ENCODE data around the gene ABCA12. TPM values are rescaled to one million over a fixed set of nuclear protein-coding genes. Genes with fewer than 3 reads are reported as not detected.

Gene ABCA12
- total RNA-seq, 4 donors from 2014 or later, result 0.16 to 0.25 TPM; not detected in 2

DNA sequence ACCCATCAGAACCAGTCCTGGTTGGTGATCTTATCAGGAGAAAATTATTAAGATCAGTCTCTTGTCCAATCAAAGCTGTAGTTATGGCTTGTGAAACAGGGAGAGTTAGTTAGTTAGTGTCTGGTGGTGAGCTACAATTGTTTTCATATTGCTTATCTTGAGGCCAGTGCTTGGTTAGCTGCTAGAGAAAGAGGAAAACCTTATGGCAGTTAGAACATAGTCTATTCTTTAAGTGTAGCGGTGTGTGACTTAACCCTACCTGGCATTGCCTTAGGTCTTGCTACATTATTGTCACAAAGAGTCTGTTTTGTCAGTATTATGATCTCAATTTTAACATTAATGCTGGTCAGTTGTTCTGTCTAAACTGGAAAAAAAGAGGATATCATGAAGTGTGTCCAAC, 11.5 kb upstream of the ABCA12 start:
- 100% methylated on average over 1 of the region's 1 CpG for WGBS, 2 donors (ENCODE audit: low coverage in 1 of 2)
- TF ChIP-seq POLR2AphosphoS5 (IDR thresholded peaks at IDR 0.05) (no peak), EP300 (IDR thresholded peaks at IDR 0.05) (no peak), POLR2A (IDR thresholded peaks at IDR 0.05) (no peak)
- TF ChIP-seq, protein P1, sequence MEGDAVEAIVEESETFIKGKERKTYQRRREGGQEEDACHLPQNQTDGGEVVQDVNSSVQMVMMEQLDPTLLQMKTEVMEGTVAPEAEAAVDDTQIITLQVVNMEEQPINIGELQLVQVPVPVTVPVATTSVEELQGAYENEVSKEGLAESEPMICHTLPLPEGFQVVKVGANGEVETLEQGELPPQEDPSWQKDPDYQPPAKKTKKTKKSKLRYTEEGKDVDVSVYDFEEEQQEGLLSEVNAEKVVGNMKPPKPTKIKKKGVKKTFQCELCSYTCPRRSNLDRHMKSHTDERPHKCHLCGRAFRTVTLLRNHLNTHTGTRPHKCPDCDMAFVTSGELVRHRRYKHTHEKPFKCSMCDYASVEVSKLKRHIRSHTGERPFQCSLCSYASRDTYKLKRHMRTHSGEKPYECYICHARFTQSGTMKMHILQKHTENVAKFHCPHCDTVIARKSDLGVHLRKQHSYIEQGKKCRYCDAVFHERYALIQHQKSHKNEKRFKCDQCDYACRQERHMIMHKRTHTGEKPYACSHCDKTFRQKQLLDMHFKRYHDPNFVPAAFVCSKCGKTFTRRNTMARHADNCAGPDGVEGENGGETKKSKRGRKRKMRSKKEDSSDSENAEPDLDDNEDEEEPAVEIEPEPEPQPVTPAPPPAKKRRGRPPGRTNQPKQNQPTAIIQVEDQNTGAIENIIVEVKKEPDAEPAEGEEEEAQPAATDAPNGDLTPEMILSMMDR (IDR thresholded peaks at IDR 0.05), result no peak
- H3K4me3 ChIP-seq, result no peak overlapping the region
- H3K27me3 ChIP-seq, result no peaks in the 10 kb centered on the region
- no peaks in the 10 kb centered on the region for H3K36me3 ChIP-seq
- H3K27ac ChIP-seq, result no peak overlapping the region
- no peaks in the 10 kb centered on the region for H3K4me1 ChIP-seq
- ATAC-seq, result no peak
- H3K9me3 ChIP-seq, result no peaks in the 10 kb centered on the region

DNA sequence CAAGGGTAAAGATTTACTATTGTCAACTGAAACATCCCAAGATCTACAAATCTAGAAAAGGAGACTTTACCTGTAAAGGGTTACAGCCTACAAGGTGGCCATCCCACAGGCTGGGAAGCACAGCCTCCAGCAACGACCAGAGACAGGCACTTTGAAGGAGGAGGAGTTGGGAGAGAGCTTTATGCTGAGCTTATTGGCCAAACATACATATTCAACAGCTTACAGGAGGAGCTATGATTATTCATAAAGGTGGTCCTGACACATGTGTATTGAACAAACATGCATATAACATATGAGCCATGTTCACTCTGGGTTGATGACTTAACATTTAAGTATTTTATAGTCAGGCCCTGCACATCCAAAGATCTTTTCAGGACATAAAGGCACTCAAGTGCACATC, 11.1 kb upstream of the ABCA12 start:
- WGBS, 2 donors (ENCODE audit: low coverage in 1 of 2), result 0 to 25% methylated on average over 1 of the region's 1 CpG
- Histone ChIP-seq H3K27ac (no peak overlapping the region), H3K4me1 (no peaks in the 10 kb centered on the region), H3K9me3 (no peaks in the 10 kb centered on the region), H3K4me3 (no peak overlapping the region), H3K36me3 (no peaks in the 10 kb centered on the region), H3K27me3 (no peaks in the 10 kb centered on the region)
- TF ChIP-seq, protein P1 (IDR thresholded peaks at IDR 0.05), result no peak
- TF ChIP-seq POLR2AphosphoS5 (IDR thresholded peaks at IDR 0.05), result no peak
- no peak for TF ChIP-seq EP300 (IDR thresholded peaks at IDR 0.05)
- TF ChIP-seq POLR2A (IDR thresholded peaks at IDR 0.05), result no peak
- ATAC-seq, result no peak

DNA sequence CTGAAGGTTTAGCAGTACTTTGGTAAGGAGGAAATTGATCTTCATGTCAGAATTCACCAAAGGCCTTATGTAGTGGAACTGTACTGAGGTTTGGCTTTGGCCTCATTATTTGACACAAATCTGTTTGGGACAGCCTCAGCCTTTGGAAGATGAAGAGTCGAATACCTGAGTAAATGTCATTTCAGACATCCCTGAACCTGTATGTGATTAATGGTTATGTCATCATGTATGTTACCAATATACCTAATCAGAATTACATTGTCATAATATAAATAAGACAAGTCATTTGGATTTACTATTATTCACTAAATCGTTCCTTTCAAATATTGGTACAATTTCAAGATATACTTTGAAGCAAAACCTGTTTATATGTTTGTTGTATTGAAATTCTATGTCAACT, 10.6 kb upstream of the ABCA12 start:
- 85 to 91% methylated on average over 2 of the region's 2 CpGs for WGBS, 2 donors (ENCODE audit: low coverage in 1 of 2)
- H3K27me3 ChIP-seq, result no peaks in the 10 kb centered on the region
- no peaks in the 10 kb centered on the region for H3K9me3 ChIP-seq
- H3K4me1 ChIP-seq, result no peaks in the 10 kb centered on the region
- no peak for TF ChIP-seq POLR2A (IDR thresholded peaks at IDR 0.05)
- TF ChIP-seq, protein P1 (IDR thresholded peaks at IDR 0.05), result no peak
- no peak for TF ChIP-seq EP300 (IDR thresholded peaks at IDR 0.05)
- TF ChIP-seq POLR2AphosphoS5 (IDR thresholded peaks at IDR 0.05), result no peak
- H3K27ac ChIP-seq, result no peak overlapping the region
- no peak overlapping the region for H3K4me3 ChIP-seq
- no peak for ATAC-seq
- H3K36me3 ChIP-seq, result no peaks in the 10 kb centered on the region

DNA sequence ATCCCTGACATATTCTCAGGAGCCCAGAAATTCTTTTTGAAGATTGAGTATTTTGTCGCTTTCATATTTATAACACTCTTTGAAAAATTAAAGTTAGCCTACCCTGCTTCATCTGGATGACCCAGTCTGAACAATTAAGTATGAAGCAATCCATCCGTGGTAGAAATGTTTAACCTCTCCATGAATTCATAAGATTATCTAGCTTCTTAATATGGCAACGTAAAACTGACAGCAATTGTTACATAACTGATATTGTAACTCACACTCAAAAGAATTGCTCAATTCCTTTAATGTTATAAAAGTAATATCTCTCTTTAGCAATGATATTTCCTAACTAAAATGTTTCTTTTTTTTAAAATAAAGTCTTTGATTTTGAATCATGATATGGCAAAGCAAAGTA, 7.2 kb upstream of the ABCA12 start:
- Histone ChIP-seq H3K27me3 (no peaks in the 10 kb centered on the region), H3K4me3 (no peak overlapping the region), H3K4me1 (no peaks in the 10 kb centered on the region), H3K36me3 (no peaks in the 10 kb centered on the region), H3K9me3 (no peaks in the 10 kb centered on the region), H3K27ac (no peak overlapping the region)
- no peak for TF ChIP-seq POLR2A (IDR thresholded peaks at IDR 0.05)
- no peak for TF ChIP-seq POLR2AphosphoS5 (IDR thresholded peaks at IDR 0.05)
- TF ChIP-seq, protein P1 (IDR thresholded peaks at IDR 0.05), result no peak
- TF ChIP-seq EP300 (IDR thresholded peaks at IDR 0.05), result no peak
- ATAC-seq, result no peak
- WGBS, 2 donors (ENCODE audit: low coverage in 1 of 2), result 31 to 64% methylated on average over 3 of the region's 3 CpGs

DNA sequence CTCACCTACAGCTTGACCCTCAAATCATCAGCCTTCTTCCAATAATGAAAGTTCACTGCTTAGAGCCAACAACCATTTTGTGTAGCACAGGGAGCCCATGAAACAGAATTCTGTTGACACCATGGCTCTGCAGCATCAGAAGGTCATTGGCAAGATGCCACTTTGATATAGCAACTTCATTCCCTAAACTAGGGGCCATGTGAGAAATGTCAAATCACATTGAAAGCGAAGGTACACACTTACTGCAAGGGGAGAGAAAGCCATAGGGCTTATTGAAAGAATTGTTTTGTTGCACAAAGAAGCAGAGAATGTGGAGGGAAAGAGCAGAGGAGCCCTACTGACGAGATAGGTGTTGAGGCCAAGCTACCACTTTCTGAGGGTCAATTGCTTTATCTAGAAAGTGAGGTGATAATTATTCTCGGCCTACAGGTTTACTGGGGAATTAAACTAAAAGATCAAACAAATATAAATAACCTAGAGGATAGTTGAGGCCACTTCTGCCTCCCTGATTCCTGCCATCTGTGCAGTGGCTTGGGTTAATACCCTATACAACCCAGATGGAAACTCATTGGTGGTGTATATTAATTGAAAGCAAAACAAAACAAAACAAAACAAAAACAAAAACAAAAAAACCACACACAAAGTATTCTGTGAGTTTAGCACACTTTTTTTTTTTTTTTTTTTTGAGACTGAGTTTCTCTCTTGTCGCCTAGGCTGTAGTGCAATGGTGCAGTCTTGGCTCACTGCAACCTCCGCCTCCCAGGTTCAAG, 5.9 kb upstream of the ABCA12 start:
- H3K27ac ChIP-seq, result no peak overlapping the region
- no peaks in the 10 kb centered on the region for H3K27me3 ChIP-seq
- H3K4me1 ChIP-seq, result no peaks in the 10 kb centered on the region
- H3K4me3 ChIP-seq, result no peak overlapping the region
- H3K9me3 ChIP-seq, result no peaks in the 10 kb centered on the region
- WGBS, 2 donors (ENCODE audit: low coverage in 1 of 2), result 76 to 79% methylated on average over 5 of the region's 5 CpGs
- ATAC-seq, result no peak
- TF ChIP-seq POLR2A (IDR thresholded peaks at IDR 0.05) (no peak), EP300 (IDR thresholded peaks at IDR 0.05) (no peak)
- TF ChIP-seq, protein P1 (IDR thresholded peaks at IDR 0.05), result no peak
- H3K36me3 ChIP-seq, result no peaks in the 10 kb centered on the region

Data from gastroesophageal sphincter (tissue), 4 donors.